GM19468 (cell line): ENCODE data around the gene KRT17.
"Not testable (repeated sequence)": the region's sequence is repeated elsewhere in the genome, so short reads cannot be mapped to it uniquely, and the experiment has no call there.

ENCODE experiments used
- ATAC-seq: cut with Tn5 transposase; IDR thresholded peaks from one replicate; pipeline ENCODE4 v1.9.1; 2021; ENCODE audit warnings: mild to moderate bottlenecking, moderate library complexity, moderate number of reproducible peaks; ENCODE audit not compliant: unreplicated experiment; ENCODE audit errors: extremely low read depth

KRT17 gene

DNA sequence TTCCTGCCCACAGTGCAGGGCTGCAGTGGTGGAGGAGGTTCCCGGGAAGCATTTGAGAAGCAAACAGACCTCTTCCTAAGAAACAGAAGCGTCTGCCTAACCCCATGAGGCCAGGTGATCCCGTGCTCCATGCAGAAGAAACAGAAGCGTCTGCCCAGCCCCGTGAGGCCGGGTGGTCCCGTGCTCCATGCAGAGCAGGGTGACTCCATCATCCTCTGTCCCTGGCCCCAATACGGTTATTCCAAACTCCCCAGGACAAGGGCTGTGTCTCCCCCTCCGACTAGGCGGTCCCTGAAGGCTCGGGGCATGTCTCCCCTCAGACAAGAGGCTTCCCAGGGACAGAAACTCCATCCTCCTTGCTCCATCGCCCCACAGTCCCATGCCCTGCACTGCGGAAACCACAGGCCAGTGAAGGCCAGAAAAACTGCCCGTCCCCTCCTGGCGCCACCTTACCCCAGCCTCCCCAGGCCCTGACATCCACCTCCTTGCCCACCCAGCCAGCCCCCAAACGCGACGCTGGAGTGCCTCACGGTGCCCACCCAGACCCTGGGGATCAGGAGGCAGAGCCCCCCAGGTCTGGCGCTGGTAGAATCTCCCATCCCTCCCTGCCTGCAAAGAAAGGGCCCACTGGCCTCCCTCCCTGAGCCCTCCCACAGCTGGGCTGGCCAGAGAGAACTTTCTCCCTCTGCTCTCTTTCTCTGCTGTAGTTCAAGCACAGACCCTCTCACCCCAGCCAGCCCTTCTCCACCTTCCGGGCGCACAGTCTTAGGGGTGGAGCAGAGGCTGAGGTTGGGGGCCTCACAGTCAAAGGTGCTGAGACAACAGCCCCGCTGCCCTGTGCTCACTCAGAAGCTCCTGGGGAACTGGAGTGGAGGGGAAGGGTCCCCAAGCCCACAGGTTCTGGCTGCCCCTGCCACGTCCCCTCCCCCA, 30.6 kb upstream of the KRT17 start:
- no peak for ATAC-seq

DNA sequence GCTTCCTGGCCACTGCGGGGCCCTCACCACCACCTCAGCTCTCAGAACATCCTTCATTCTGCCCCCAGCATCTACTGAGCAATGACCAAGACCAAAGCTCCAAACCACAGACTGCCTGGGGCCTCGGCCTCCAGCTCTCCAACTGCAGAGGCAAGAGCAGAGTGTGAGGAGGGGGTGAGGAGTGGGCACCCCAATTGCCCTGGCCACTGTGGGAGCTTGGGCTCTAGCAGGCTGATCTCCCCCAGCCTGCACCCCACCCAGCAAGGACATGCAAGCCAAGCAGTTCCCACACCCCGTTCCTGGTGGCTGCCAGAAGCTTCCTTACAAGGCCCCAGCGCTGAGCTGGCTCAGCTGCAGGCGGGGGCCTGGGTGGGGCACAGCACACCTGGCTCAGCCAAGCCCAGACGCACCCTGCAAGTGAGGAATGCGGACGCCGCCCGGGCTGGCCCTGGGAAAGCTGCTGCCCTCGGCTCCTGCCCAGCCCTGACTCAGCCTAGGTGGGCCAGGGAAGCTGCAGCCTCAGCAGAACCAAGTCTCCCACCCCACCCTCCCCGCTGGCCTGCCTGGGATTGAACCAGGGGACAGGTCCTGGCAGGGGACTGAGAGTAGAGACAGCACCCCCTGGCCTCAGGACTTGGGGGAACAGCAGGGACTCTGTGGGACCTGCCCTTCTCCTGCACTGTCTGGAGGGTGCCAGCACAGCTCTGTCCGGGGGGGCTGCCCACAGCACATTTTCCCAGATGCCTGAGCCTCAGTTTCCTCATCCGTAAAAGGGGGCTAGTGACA, 29.7 kb upstream of the KRT17 start:
- no peak for ATAC-seq

DNA sequence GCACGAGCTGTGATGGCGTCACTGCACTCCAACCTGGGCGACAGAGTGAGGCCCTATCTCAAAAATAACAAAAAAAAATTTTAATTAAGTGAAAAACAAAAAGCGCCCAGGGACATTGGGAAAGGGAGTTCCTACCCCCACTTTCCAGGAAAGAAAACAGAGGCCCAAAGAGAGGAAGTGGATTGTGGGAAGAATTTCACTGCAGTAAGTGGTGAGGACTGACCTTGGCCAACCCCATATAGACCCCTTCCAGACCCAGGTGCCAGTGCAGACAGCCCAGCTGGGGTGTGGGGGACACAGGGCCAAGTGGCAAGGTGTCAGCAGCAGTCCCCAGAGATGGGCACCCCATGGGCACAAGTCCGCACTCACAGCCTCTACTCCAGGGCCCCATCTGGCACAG, 29.0 kb upstream of the KRT17 start:
- no peak for ATAC-seq

DNA sequence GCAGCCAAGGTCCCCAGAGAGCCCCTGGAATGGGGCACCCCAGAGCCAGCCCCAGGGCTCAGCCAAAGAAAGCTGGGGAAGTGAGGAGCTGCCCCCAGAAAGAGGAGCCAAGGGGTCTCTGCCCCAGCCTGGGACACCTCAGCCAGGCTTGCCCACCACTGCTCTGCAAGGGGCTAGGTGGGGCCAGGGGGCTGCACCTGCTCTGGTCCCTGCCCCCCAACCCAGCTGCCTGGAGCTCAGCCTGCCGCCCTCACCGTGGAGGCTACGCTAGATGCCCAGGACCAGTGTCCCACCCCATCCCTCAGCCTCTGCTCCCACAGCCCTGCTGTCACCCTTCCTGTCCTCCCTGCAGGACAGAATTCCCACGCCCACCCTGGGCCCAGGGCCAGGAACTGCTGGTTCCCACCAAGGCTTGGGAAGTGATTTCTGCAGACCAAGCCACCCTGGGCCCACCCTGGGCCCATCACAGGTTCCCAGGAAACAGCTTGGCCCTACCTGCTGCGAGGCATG, 28.1 kb upstream of the KRT17 start:
- no peak for ATAC-seq

DNA sequence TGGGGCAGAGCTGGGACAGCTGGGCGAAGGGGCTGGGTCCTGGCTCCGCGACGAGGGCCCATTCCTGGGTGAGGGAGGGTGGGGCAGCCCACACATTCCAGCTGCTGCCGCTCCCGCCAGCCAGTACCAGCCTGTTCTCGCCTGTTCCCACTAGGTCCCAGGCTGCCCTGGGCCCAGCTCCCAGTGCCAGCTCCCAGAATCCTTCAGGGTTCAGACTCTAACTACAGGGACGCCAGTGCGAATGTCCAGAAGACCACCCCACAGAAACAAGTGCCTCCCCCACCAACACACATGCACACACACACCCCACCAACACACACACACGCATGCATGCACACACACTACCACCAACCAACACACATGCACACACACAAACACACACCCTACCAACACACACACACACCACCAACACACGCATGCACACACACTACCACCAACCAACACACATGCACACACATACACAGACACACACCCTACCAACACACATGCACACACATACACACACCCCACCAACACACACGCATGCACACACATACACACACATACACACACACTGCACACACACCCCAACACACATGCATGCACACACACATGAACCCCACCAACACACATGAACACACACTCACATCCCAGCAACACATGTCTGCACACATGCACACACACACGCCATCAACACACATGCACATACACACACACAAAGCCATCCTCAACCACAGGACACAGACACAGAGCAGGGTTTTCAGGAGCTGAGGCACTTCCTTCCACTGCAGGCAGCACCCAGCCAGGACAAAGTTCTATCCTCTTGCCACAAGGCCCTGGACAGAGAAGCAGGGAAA, 27.5 kb upstream of the KRT17 start:
- ATAC-seq, result no peak

DNA sequence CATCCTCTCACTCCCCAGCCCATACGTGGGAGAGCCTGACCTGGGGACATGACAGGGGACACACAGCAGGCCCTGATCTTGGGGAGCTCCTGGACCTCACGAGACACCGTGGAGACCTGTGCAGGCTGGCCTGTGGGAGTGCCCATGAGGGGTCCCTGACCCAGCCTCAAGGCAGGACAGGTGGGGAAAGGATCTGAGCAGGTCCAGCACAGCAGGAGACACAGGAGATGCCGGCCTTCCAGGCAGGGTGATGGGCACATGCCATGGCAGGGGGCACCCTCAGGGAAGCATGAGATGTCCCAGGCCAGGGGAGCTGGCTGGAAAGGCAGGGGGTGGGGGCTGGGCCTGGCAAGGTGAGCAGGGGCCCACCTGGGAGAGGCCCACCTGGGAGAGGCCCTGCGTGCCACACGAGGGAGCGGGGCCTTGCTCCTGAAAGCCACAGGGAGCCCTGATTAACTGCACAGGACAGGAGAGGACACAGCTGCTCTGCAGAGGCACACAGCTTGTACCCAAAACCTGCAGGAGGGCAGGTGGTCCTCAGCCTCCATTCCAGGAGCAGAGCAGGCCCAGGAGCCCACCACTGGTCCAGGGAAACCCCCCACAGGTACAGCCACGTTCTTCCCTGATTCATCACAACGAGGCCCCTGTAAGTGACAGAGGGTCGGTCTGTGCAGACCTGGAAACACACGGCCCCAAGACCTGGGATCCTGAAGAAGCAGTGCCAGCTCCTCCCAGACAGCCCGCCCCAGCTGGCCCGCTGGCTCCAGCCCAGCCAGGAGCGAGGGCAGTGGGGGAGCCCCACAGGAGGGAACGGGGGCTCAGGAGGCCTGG, 26.6 kb upstream of the KRT17 start:
- ATAC-seq, result no peak

DNA sequence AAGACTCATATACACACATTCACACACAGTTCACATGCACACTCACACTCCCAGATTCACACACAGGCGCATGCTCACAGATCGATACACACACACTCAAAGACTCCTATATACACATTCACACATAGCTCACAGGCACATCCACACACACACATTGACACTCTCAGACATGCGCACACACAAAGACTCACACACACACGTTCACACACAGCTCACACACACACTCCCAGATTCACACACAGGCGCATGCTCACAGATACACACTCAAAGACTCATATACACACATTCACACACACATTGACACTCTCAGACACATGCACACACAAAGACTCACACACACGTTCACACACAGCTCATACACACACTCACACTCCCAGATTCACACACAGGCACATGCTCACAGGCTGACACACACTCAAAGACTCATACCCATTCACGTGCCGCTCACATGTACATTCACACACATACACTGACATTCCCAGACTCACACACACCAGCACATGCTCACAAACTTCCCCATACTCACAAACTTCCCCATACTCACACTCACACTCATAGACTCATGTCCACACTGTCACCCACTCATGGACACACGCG, 25.6 kb upstream of the KRT17 start:
- no peak for ATAC-seq

DNA sequence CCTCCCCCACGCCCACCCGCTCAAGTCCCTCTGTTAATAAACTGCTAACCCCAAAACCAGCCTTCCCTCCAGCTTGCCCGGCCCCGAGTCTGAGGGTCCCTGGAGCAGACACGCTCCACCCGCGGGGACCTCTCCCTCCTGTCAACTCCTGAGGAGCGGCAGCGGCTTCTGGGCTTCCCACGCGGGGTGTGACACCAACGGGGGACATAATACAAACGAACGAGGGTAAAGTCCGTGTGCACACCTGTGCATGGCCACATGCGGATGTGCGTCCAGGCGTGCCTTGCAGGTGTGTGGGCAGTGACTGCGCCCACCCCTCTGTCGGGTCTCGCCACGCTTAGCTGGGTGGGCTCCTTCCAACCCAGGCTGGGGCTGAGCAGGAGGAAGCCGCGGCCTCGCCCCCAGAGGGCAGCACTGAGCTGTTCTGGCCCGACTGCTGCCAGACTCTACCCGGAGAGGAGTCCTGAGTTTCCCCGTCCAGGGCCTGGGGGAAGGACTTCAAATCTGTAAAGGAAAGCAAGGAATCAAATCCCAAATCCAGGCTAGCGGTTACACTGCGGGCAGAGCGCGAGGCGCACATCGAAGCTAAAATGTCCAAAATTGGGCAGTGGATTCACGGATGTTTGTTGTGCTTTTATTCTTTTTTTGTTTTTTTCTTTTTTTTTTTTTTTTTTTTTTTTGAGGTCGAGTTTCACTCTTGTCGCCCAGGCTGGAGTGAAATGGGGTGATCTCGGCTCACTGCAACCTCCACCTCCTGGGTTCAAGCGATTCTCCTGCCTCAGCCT, 24.2 kb upstream of the KRT17 start:
- no peak for ATAC-seq

DNA sequence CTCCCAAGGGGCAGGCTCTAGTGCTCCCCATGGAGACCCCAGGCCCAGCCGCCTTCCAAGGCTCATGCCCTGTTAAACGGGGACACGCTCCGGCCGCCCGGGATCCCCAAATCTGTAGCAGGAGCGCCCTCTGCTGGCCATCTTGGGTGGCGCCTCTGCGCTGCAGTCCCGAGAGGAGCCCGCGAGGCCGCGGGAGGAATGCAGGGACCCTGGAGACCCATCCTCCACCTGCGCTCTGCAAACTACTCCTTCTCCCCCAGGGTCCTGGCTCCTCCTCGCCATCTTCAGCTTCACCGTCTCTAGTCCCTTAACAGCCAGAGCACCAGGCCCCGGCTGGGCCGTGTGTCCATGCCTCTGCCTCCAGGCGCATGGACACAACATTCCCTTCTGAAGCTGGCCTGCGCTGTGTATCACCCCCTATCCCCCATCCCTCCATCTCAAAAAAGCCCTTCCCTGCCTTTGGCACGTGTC, 23.6 kb upstream of the KRT17 start:
- no peak for ATAC-seq

DNA sequence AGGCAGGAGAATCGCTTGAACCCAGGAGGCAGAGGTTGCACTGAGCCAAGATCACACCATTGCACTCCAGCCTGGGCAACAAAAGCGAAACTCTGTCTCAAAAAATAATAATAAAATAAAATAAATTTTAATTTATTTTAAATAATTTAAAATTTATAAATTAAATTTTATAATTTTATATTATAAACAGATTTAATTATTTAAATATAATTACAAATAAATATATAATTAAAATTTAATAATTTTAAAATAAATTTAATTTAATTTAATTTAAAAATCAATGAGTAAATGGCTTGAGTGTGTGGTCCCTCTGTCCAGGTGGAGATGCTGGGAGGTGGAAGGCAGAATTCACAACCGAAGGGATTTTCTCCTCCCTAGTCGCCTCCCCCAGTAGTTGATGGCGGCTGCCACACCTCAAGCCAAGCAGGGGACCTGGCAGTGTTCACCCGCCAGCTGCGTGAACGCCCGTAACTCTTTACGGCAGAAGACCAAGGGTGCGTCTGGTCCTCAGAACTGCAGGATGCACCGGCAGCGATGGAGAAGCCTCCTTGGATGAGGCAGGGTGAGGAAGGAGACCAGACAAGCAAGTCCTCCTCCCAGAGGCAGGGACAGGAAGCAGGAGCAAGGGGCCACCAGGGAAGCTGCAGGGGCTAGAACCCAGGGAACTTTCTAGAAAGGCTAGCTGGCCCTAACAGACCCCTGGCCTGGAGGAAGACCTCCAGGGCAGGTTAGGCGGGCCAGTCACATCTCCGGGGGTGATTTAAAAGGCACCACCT, 22.9 kb upstream of the KRT17 start:
- ATAC-seq, result no peak

DNA sequence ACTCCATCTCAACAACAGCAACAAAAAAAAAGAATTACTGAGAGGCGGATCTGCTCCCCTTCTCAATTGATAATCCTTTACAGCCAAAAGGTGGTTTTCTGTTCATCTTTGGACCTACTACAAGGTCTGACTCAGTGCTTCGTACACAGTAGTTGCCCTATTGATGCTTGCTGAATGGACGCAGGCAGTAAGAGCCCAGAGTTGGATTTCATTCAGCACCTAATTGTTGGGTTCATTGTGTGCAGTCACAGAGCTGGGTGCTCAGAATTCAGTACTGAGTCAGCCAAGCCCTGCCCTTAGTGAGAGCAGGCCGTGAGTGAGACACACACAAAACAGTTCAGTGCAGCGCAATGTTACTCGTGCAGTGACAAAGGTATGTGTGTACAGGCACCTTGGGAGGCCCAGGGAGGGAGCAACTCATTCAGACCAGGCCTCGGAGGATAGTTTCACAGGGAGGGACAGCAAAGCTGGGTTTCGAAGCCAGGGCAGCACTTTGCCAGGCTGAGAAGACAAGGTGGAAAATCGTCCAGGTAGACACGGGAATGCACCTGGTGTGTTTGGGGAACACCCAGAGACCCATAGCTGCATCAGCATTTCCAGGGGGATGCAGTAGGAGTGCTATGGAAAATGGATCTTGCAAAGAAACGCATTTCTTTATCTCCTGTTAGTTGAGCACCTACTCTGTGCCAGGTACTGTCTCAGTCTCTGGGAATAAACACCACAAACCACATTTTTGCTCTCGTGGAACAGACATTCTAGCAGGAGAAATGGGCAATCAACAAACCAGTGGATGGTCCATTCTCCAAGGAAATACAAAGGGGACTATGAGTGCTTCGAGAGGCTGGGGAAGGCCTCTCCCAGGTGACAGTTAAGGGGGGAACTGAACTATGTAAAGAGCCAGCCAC, 18.1 kb upstream of the KRT17 start:
- ATAC-seq, result no peak

DNA sequence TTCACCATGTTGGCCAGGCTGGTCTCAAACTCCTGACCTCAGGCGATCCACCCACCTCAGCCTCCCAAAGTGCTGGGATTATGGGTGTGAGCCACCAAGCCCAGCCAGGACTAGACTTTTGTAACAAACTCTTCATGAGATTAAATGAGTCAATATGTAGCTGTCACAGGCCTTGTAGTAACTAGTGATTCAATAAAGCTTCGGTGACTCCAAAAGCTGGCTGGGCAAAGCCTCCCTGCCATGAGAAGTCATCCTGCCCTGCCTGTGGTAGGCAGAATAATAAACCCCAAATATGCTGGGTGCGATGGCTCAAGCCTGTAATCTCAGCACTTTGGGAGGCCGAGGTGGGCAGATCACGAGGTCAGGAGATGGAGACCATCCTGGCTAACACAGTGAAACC, 16.2 kb upstream of the KRT17 start:
- not testable (repeated sequence) for ATAC-seq

DNA sequence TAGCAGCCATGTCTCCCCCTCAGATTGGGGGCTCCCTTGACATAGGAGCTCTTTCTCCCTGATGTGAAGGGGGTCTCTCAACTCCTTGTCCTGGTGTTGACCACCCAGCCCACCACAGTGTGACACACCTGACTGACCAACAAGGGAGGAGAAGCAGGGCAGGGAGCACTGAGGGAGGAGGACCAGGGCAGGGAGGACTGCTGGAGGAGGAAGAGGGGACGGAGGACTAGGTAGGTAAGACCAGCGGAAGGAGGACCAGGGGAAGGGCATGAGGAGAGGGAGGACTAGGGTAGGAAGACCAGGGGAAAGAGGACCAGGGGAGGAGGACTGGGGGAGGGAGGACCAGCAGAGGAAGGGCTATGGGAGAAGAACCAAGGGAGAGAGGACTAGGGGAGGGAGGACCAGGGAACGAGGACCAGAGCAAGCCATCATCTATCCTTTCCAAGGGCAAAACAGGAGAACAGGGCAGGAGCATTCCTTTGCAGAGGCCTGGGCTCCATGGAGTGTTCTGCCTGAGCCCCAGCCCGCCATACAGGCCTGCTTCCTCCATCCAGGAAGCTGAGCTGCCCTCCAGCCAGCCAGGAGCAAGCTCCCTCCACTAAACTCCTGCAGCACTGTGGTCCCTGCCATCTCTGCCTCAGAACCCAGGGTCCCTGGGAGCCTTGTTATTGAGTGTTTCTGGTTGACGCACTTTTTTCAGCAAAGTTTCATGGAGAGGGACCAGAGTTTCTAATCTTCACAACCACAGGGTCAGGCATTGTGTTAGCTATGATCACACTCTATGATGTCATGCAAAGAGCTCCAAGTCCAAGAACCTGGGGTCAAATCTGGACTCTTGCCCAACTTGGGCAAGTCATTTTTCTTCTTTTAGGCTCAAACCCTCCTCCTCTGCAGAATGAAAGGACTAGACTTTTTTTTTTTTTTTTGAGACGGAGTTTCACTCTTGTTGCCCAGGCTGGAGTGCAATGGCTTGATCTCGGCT, 15.4 kb upstream of the KRT17 start:
- no peak for ATAC-seq

DNA sequence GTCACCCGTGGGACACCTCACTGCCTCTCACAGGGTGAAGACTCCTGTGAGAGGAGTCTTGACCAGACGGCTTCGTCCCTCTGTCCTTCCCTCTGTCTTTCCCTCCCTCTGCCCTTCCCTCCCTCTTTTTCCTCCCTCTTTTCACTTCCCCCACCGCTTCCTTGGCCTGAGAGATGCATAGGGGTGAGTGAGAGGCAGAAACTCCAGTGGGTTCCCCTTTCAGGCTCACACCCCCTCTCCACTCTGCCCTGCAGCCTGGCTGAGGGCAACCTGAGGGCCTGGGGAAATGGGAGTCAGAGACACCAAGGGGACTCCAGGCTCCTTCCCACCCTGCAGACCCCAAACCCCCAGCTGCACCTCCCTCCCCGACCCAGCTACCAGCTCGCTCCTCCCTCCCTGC, 14.6 kb upstream of the KRT17 start:
- ATAC-seq, result no peak

DNA sequence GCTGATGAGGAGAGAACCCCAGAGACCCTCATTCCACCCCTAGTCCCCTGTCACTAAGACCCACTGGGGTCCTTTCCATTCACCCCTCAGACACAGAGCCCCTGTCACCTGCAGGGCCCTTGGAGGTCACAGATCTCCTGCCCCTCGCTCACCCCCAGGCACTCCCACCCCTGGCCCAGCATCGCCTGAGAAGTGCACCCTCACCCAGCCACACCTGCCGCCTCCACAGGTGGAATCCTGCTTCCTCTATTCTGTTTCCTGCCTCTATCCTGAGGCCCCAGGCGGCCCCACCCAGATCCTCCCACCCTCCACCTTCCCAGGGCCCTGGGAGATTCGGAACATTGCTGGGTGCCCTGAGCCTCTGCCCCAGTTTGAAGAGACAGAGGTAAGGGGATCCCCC, 13.8 kb upstream of the KRT17 start:
- ATAC-seq, result no peak
